C4-2B (cell line): ENCODE results near the gene NUP214.

ENCODE experiments used
- CTCF ChIP-seq: fragments of 450-650 bp; conservative IDR thresholded peaks from 2 replicates; pipeline ENCODE4 v1.5.1; 2017; ENCODE audit warnings: mild to moderate bottlenecking
- ZFX ChIP-seq: fragments of 450-650 bp; IDR thresholded peaks from 2 replicates; pipeline ENCODE4 v1.6.1; 2017

DNA sequence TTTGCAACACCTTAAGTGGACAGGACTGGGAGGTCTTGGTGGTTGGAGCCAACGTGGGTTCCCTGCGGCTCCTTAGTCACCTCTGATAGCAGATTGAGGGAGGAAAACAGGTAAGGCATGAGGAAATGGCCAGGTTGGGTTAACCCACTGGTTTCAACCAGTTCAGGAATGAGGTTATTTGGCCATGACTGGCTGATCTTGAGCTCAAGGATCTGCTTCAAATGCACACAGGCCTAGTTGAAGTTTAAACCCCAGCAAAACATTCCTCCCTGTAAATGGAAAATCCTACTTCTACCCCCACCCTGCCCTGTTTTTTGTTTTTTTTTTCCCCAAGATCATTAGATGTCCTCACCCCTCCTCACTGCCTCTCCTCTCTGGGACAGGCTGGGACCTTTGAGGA lies 3.2 kb upstream of the NUP214 start:
- TF ChIP-seq CTCF (no peak), ZFX (no peak)
